GM12878 (cell line): ENCODE measurements around the gene OTOG. TPM values are rescaled to one million over a fixed set of nuclear protein-coding genes. Genes with fewer than 3 reads are reported as not detected.

Experiments
- ATAC-seq: fragments of 200-7000 bp; cut with Tn5 transposase; 3 replicates; pipeline ENCODE4 v1.9.1; 2020; ENCODE audit warnings: mild to moderate bottlenecking, moderate library complexity
- BruUV-seq: library from RNA; stranded (reverse); fragments of 400-500 nt; replicated peaks from 2 replicates; lab custom pipeline; 2021; lab: Mats Ljungman, UMichigan
- CTCF ChIA-PET: fragments of 300-600 bp; sonication (Branson Sonifier 250); formaldehyde crosslinking; extraction: SDS; loops from one replicate; lab custom pipeline; 2021; ENCODE audit warnings: inconsistent platforms; lab: Yijun Ruan, JAX
- POLR2A ChIA-PET: fragments of 350-600 bp; formaldehyde crosslinking; extraction: SDS; loops from one replicate; lab custom pipeline; 2021; ENCODE audit warnings: inconsistent platforms; lab: Charles Lee
- RAD21 ChIA-PET: fragments of 300-600 bp; sonication (Branson Sonifier 250); formaldehyde crosslinking; loops from one replicate; lab custom pipeline; 2023; ENCODE audit warnings: antibody characterized with exemption; ENCODE audit not compliant: unreplicated experiment; lab: Charles Lee
- SMC1A ChIA-PET: fragments of 300-600 bp; sonication (Branson Sonifier 250); formaldehyde crosslinking; loops from one replicate; lab custom pipeline; 2023; ENCODE audit not compliant: unreplicated experiment, uncharacterized antibody; lab: Charles Lee
- DNase-seq: peaks from one replicate; pipeline ENCODE4 v3.0.0-alpha.2; 2011; ENCODE audit warnings: low read depth, low spot score
- FAIRE-seq: peaks from 3 replicates; lab custom pipeline; 2011; peaks lifted over from hg19 to GRCh38; lab: Jason Lieb, UNC
- H2AFZ ChIP-seq: 2 replicates; pipeline ENCODE4 v1.6.0; 2011; ENCODE audit warnings: low read depth, low read length, control low read depth; ENCODE audit not compliant: control insufficient read depth
- H3K27ac ChIP-seq: 2 replicates; pipeline ENCODE4 v1.5.1; 2011; ENCODE audit warnings: control low read depth; ENCODE audit not compliant: control insufficient read depth, insufficient read depth
- H3K27me3 ChIP-seq, 2 experiments: replicated peaks in 1 of 2; 2 replicates each; pipeline versions ENCODE4 v1.6.0 to v1.6.1; 2011; ENCODE audit warnings: low read length in 1 of 2; ENCODE audit not compliant: control insufficient read depth in 2 of 2, insufficient read depth in 2 of 2
- H3K36me3 ChIP-seq, 2 experiments: 2 replicates each; pipeline ENCODE4 v1.5.1; 2011; ENCODE audit warnings: low read length in 1 of 2; ENCODE audit not compliant: control insufficient read depth in 2 of 2, insufficient read depth in 2 of 2
- H3K4me1 ChIP-seq: 2 replicates; pipeline ENCODE4 v1.6.1; 2011; ENCODE audit warnings: mild to moderate bottlenecking, low read length, moderate library complexity, mixed read lengths; ENCODE audit not compliant: control insufficient read depth, insufficient read depth
- H3K4me2 ChIP-seq: 2 replicates; pipeline ENCODE4 v1.6.0; 2011; ENCODE audit warnings: control low read depth; ENCODE audit not compliant: control insufficient read depth, insufficient read depth
- H3K4me3 ChIP-seq: fragments of 200-600 bp; sonication (generic); 2 replicates; pipeline ENCODE4 v1.5.1; 2016
- H3K79me2 ChIP-seq: 2 replicates; pipeline ENCODE4 v1.6.0; 2011; ENCODE audit warnings: low read length; ENCODE audit not compliant: control insufficient read depth, insufficient read depth
- H3K9ac ChIP-seq: 2 replicates; pipeline ENCODE4 v1.8.0; 2011; ENCODE audit warnings: low read length, control low read depth, mixed read lengths; ENCODE audit not compliant: control insufficient read depth, insufficient read depth
- H3K9me3 ChIP-seq: replicated peaks from 3 replicates; pipeline ENCODE4 v1.5.1; 2011; ENCODE audit warnings: mild to moderate bottlenecking, low read length; ENCODE audit not compliant: control insufficient read depth, insufficient read depth
- H4K20me1 ChIP-seq: 2 replicates; pipeline ENCODE4 v1.6.0; 2011; ENCODE audit not compliant: control insufficient read depth, insufficient read depth
- CBFB ChIP-seq: IDR thresholded peaks from 2 replicates; pipeline ENCODE4 v1.6.1; 2016; ENCODE audit warnings: antibody characterized with exemption, low read depth
- CHD1 ChIP-seq: IDR thresholded peaks from 2 replicates; pipeline ENCODE4 v1.6.1; 2012; ENCODE audit warnings: low read depth, low read length, improper control_type of control experiment
- CREM ChIP-seq: IDR thresholded peaks from 2 replicates; pipeline ENCODE4 v1.6.1; 2014; ENCODE audit warnings: antibody characterized with exemption, low read depth
- JUND ChIP-seq: IDR thresholded peaks from 2 replicates; pipeline ENCODE4 v1.6.1; 2012; ENCODE audit warnings: low read depth, mild to moderate bottlenecking, low read length, improper control_type of control experiment, moderate library complexity
- MTA2 ChIP-seq: fragments of 450-650 bp; IDR thresholded peaks from 2 replicates; pipeline ENCODE4 v1.6.1; 2016; ENCODE audit warnings: low read depth, mild to moderate bottlenecking, moderate library complexity
- NFYB ChIP-seq: IDR thresholded peaks from 2 replicates; pipeline ENCODE4 v1.6.1; 2011; ENCODE audit warnings: low read depth, mild to moderate bottlenecking, low read length, improper control_type of control experiment, moderate library complexity; ENCODE audit not compliant: insufficient read depth
- PAX8 ChIP-seq: fragments of 450-650 bp; IDR thresholded peaks from 2 replicates; pipeline ENCODE4 v1.6.1; 2017; ENCODE audit warnings: mild to moderate bottlenecking, moderate library complexity
- POLR2AphosphoS5 ChIP-seq: IDR thresholded peaks from 2 replicates; pipeline ENCODE4 v1.6.1; 2011; ENCODE audit warnings: mild to moderate bottlenecking, low read length, inconsistent platforms
- RCOR1 ChIP-seq: conservative IDR thresholded peaks from 2 replicates; pipeline ENCODE4 v1.6.1; 2012; ENCODE audit warnings: low read depth, low read length, improper control_type of control experiment
- SMARCA5 ChIP-seq: fragments of 450-650 bp; IDR thresholded peaks from 2 replicates; pipeline ENCODE4 v1.6.1; 2017; ENCODE audit warnings: mild to moderate bottlenecking
- ZNF207 ChIP-seq: fragments of 450-650 bp; IDR thresholded peaks from 2 replicates; pipeline ENCODE4 v1.6.1; 2014; ENCODE audit warnings: antibody characterized with exemption, mild to moderate bottlenecking, borderline replicate concordance
- ZSCAN29 ChIP-seq: fragments of 450-650 bp; IDR thresholded peaks from 2 replicates; pipeline ENCODE4 v1.6.1; 2017; ENCODE audit warnings: mild to moderate bottlenecking, moderate library complexity
- WGBS: methylation state at CpG from one replicate; pipeline ENCODE4 v1.1.6; 2016; ENCODE audit warnings: low lambda C conversion rate; ENCODE audit not compliant: insufficient replicate concordance, insufficient coverage; ENCODE audit errors: missing lambda C conversion rate; 5-methylcytosine and 5-hydroxymethylcytosine counted together
- in situ Hi-C: fragments of 300-500 bp; cut with MboI; formaldehyde crosslinking; loops from 9 replicates; pipeline ENCODE4 v1.14.3; 2018; ENCODE audit warnings: mixed read lengths
- intact Hi-C: fragments of 100-400 bp; cut with micrococcal nuclease; formaldehyde crosslinking; loops from one replicate; pipeline ENCODE4 v1.14.2; 2022; ENCODE audit not compliant: unreplicated experiment
- polyA plus RNA-seq, 11 experiments: library from polyadenylated mRNA; depleted of rRNA in 4 of 11; unstranded in 6 of 11; stranded (reverse) in 5 of 11; fragments of >200 nt; fragmentation: Nextera tagmentation in 4 of 11; fragmentation: Illumina TruSeq in 1 of 11; extraction: Ambion mirVana in 4 of 11; extraction: Trizol in 1 of 11; gene quantifications; 1 replicate in 1 of 11; 2 replicates in 10 of 11; pipeline versions ENCODE4 v1.2.1 to v1.2.3, GENCODE V29; 2011 to 2016; ENCODE audit warnings: inconsistent platforms in 2 of 11, missing spikeins in 2 of 11, low read depth in 1 of 11
- total RNA-seq, 4 experiments: library from RNA; depleted of rRNA in 3 of 4; stranded (reverse); fragments of >200 nt in 3 of 4; fragmentation: Illumina TruSeq in 1 of 4; extraction: Trizol in 1 of 4; gene quantifications; 2 replicates each; pipeline versions ENCODE4 v1.2.1 to v1.2.3, GENCODE V29; 2013 to 2021
- TF ChIP-seq, protein P1 (sequence below), 3 experiments: IDR thresholded peaks in 2 of 3; conservative IDR thresholded peaks in 1 of 3; 2 replicates each; pipeline ENCODE4 v1.5.1; 2011; ENCODE audit warnings: low read depth in 3 of 3, low read length in 3 of 3, mild to moderate bottlenecking in 3 of 3, control low read depth in 2 of 3, moderate library complexity in 2 of 3, inconsistent platforms in 1 of 3, mixed read lengths in 1 of 3; ENCODE audit not compliant: control insufficient read depth in 2 of 3, insufficient read depth in 1 of 3; ENCODE audit errors: extremely low read depth in 1 of 3
- TF ChIP-seq, protein P2 (sequence below): IDR thresholded peaks from 2 replicates; pipeline ENCODE4 v1.6.1; 2011; ENCODE audit warnings: borderline replicate concordance, low read depth, mild to moderate bottlenecking, moderate library complexity, low read length; ENCODE audit not compliant: insufficient read depth, poor library complexity, severe bottlenecking
- TF ChIP-seq, protein P3 (sequence below): IDR thresholded peaks from 2 replicates; pipeline ENCODE4 v1.6.1; 2011; ENCODE audit warnings: low read depth, low read length, improper control_type of control experiment, borderline replicate concordance
- TF ChIP-seq, protein P4 (sequence below): fragments of 150-350 bp; IDR thresholded peaks from 2 replicates; pipeline ENCODE4 v1.6.1; 2016; ENCODE audit warnings: low read depth, low read length

The OTOG gene
- total and polyA plus RNA-seq, 10 of the 15 experiments (the other 5 are each of a cell fraction or from before 2014, with no cell fraction given): not detected

DNA sequence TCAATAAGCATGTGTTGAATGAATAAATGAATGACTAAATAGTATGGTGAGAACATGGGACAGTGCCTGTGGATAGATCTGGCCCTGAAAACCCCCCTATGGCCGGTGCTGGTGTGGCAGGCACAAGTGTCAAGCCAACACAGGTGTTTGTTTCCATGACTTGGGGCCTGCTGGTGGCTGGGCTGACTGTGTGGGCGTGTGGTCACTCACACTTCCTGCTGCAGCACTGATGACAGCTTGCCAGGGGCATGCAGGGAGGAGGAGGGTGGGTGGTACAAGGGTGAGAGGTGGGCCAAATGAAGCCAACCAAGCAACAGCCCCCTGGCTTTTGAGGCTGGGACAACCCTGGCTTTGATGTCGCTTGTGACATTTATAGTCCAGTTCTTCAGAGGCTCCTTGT lies 40.1 kb upstream of the OTOG start (continued):
- TF ChIP-seq SMARCA5: no peak
- no peak for TF ChIP-seq JUND
- no peak for TF ChIP-seq CHD1
- TF ChIP-seq, protein P1, sequence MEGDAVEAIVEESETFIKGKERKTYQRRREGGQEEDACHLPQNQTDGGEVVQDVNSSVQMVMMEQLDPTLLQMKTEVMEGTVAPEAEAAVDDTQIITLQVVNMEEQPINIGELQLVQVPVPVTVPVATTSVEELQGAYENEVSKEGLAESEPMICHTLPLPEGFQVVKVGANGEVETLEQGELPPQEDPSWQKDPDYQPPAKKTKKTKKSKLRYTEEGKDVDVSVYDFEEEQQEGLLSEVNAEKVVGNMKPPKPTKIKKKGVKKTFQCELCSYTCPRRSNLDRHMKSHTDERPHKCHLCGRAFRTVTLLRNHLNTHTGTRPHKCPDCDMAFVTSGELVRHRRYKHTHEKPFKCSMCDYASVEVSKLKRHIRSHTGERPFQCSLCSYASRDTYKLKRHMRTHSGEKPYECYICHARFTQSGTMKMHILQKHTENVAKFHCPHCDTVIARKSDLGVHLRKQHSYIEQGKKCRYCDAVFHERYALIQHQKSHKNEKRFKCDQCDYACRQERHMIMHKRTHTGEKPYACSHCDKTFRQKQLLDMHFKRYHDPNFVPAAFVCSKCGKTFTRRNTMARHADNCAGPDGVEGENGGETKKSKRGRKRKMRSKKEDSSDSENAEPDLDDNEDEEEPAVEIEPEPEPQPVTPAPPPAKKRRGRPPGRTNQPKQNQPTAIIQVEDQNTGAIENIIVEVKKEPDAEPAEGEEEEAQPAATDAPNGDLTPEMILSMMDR (IDR thresholded peaks at IDR 0.05 in 2 of 3, conservative IDR thresholded peaks at IDR 0.05 in 1 of 3; ENCODE audit: control insufficient read depth in 2 of 3, extremely low read depth in 1 of 3, insufficient read depth in 1 of 3, low read depth in 3 of 3, low read length in 3 of 3): peak in 1 of 3 experiments; percentile 11; a peak in 1 of 6 replicates
- no peak for TF ChIP-seq ZSCAN29
- TF ChIP-seq NFYB: no peak
- no peak for TF ChIP-seq CBFB

- H3K4me3 ChIP-seq: no peak overlapping the region
- H4K20me1 ChIP-seq: no peaks in the 10 kb centered on the region; the same call in 1 of the 2 replicates
- H3K36me3 ChIP-seq: no peaks in the 10 kb centered on the region
- no peak overlapping the region for H3K9ac ChIP-seq
- no peaks in the 10 kb centered on the region; a peak in 2 of 4 replicates for H3K27me3 ChIP-seq
- ChIA-PET CTCF (interaction anchor here (1.1 to 2.4 kb wide), 5 partner anchors 9 to 130 kb away, joined by 4 to 10 read pairs (median 7); no protein-coding TSS in a partner anchor), RAD21 (interaction anchor here (0.7 to 1.4 kb wide), 3 partner anchors 14 to 688 kb away, joined by 3 to 4 read pairs (median 3); partner anchors contain the start of gene KCNJ11), POLR2A (no interaction called here), SMC1A (interaction anchor here (0.8 kb wide), 2 partner anchors 20 to 121 kb away, joined by 3 read pairs; no protein-coding TSS in a partner anchor)
- ATAC-seq: no peak
- BruUV-seq: no TSS peak
- H3K4me2 ChIP-seq: no peak overlapping the region
- H3K9me3 ChIP-seq: no peaks in the 10 kb centered on the region
- no peak for FAIRE-seq
- WGBS: 69% methylated on average over 2 of the region's 2 CpGs
- in situ Hi-C loops: loop anchor here (5.0 to 10.0 kb wide), 2 partner anchors 123 to 280 kb away; partner anchors contain the start of gene KCNJ11
- H3K79me2 ChIP-seq: no peaks in the 10 kb centered on the region
- H3K4me1 ChIP-seq: no peaks in the 10 kb centered on the region; the same call in 1 of the 2 replicates
- intact Hi-C loops: no loop called here
- no peak overlapping the region for H2AFZ ChIP-seq
- no peak overlapping the region for H3K27ac ChIP-seq
- no peak for DNase-seq
- TF ChIP-seq MTA2 (no peak), POLR2AphosphoS5 (no peak), PAX8 (no peak), RCOR1 (no peak), ZNF207 (no peak), CHD1 (no peak), CREM (no peak)
- TF ChIP-seq, protein P2, sequence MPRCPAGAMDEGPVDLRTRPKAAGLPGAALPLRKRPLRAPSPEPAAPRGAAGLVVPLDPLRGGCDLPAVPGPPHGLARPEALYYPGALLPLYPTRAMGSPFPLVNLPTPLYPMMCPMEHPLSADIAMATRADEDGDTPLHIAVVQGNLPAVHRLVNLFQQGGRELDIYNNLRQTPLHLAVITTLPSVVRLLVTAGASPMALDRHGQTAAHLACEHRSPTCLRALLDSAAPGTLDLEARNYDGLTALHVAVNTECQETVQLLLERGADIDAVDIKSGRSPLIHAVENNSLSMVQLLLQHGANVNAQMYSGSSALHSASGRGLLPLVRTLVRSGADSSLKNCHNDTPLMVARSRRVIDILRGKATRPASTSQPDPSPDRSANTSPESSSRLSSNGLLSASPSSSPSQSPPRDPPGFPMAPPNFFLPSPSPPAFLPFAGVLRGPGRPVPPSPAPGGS: no peak
- TF ChIP-seq, protein P3, sequence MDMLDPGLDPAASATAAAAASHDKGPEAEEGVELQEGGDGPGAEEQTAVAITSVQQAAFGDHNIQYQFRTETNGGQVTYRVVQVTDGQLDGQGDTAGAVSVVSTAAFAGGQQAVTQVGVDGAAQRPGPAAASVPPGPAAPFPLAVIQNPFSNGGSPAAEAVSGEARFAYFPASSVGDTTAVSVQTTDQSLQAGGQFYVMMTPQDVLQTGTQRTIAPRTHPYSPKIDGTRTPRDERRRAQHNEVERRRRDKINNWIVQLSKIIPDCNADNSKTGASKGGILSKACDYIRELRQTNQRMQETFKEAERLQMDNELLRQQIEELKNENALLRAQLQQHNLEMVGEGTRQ: no peak
- TF ChIP-seq, protein P4, sequence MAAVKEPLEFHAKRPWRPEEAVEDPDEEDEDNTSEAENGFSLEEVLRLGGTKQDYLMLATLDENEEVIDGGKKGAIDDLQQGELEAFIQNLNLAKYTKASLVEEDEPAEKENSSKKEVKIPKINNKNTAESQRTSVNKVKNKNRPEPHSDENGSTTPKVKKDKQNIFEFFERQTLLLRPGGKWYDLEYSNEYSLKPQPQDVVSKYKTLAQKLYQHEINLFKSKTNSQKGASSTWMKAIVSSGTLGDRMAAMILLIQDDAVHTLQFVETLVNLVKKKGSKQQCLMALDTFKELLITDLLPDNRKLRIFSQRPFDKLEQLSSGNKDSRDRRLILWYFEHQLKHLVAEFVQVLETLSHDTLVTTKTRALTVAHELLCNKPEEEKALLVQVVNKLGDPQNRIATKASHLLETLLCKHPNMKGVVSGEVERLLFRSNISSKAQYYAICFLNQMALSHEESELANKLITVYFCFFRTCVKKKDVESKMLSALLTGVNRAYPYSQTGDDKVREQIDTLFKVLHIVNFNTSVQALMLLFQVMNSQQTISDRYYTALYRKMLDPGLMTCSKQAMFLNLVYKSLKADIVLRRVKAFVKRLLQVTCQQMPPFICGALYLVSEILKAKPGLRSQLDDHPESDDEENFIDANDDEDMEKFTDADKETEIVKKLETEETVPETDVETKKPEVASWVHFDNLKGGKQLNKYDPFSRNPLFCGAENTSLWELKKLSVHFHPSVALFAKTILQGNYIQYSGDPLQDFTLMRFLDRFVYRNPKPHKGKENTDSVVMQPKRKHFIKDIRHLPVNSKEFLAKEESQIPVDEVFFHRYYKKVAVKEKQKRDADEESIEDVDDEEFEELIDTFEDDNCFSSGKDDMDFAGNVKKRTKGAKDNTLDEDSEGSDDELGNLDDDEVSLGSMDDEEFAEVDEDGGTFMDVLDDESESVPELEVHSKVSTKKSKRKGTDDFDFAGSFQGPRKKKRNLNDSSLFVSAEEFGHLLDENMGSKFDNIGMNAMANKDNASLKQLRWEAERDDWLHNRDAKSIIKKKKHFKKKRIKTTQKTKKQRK: no peak
Observed at GRCh38 chr11:17507773-17508172, 39.3 kb upstream of the OTOG start.
